HG03432 (cell line): ENCODE data around the gene ROBO1.
"Not testable (repeated sequence)": the region's sequence is repeated elsewhere in the genome, so short reads cannot be mapped to it uniquely, and the experiment has no call there.

ENCODE experiments used
- ATAC-seq: cut with Tn5 transposase; IDR thresholded peaks from one replicate; pipeline ENCODE4 v1.9.1; 2021; ENCODE audit warnings: mild to moderate bottlenecking, moderate library complexity; ENCODE audit not compliant: unreplicated experiment

ROBO1 gene

DNA sequence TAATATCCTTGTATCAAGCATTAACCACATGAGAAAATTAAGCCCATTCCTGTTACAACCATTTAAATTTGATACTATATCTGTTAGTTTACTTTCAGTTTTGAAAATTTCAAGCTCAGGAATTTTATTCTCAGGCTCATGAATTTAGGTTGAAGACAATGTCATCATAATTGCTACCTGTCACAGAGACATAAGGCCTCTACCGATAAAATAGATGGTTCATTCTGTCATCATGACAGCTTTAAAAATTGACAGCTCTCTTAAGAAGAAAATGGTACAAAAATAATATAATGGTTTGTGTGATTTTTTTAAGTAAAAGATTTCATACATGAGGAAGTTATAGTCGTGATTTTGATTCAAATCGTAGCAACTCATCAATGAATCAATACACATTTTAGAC lies 1003.2 kb downstream of the ROBO1 start:
- ATAC-seq: no peak

DNA sequence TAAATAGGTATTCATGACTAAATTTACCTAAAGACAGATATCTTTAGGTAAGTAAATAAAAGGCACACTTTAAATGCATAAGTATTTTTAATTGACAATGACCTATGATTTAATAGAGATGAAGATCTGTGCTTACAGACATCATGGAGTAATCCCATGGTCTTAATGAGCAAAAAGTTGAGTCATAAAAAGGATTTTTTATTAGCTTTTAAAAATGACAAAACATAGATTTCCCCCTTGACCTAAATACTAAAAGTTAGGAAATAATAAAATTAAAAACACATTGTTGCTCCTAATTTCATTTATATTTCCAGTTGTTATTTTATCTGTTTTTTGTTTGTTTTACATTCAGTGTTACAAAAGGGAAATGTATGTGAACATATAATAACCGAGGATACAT lies 1005.7 kb downstream of the ROBO1 start:
- ATAC-seq: no peak

DNA sequence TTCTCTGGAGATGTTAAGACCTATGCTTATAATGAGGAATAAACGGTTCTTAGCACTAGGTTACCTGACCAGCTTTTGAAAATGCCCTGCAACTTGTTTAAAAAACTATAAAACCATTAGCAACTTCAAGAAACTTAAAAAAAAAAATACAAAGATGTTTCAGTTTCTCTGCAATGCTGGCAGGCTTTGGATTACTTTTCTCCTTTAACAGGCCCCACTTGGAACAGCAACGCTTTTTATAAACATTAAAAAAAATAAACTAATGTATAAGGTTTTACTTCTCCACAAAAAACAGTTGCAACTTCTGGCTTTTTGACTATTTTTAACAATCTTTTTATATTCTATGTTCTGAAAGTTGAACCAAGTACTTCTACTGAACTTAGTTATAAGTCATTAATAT lies 1006.7 kb downstream of the ROBO1 start:
- no peak for ATAC-seq

DNA sequence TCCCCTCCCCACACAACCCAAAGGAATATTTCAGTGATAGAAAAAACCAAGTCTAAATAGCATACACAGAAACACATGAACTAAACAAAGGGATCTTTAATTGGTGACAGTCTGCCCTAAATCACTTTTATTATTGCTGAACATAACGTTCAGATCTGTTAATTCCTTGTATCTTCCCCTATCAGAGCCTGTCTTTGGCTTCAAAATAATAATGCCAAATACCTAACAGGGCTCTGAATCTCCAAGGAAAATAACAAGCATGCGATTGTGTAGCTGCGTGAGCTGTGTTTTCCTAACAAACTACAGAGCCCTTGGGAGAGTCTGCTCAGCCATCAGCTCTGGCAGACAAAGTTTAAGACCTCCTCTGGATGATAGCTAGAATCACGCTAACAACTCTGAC lies 1010.1 kb downstream of the ROBO1 start:
- ATAC-seq: no peak

DNA sequence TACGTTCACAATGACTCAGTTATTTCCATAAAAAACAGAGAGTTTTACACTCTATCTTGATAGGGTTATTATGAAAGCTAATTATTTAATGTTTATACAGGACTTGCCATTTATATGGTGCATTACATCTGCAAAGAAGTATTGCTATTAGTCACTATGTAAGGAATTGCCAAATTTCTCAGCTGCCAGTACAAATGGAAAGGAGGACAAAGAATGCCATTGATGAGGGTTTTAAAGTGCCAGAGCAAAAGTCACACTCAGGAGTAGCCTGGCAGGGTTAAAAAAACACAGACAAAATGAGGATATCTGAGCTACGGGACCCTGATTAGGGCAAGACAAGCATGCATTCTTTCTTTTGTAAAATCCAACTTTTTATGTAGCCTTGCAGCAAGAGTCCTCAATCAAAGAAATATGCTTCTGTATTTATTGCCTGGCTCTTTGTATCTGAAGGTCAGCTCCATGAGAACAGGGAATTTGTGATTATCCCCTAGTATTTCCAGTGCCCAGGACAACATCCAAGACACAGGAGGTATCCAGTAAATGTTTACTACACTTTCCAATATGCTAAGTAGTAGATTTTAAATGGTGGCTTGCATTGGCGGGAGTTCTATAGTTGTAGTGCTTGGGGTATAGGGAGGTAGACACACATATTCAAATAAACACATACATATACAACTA lies 1013.6 kb downstream of the ROBO1 start:
- ATAC-seq: no peak

DNA sequence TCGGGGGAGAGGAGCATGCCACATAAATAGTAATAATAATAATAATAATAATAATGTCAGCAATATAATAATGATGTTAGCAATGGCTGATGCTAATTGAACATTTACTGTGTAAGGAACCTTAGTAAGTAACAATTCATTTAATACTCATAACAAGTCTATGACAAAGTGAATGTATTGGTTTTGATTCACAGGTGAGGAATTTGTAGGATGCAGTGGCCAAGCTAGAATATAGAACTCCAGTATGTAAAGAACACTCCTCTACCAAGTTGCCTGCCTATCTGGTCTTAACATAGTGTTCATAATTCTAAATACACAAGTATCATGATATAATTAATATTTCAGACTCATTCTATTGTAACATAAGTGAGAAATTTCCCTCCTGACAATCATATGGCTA lies 1016.5 kb downstream of the ROBO1 start:
- no peak for ATAC-seq

DNA sequence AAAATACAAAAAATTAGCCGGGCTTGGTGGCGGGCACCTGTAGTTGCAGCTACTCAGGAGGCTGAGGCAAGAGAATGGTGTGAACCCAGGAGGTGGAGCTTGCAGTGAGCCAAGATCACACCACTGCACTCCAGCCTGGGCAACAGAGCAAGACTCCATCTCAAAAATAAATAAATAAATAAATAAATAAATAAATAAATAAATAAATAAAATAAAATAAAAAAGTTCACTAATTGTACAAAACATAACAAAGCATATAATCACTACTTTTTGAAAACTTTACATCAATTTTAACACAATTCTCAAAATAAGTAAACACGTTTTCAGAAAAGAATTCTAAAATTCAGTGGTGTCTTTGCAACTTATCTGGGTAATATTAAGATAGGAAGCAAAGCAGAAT lies 1017.5 kb downstream of the ROBO1 start:
- not testable (repeated sequence) for ATAC-seq

DNA sequence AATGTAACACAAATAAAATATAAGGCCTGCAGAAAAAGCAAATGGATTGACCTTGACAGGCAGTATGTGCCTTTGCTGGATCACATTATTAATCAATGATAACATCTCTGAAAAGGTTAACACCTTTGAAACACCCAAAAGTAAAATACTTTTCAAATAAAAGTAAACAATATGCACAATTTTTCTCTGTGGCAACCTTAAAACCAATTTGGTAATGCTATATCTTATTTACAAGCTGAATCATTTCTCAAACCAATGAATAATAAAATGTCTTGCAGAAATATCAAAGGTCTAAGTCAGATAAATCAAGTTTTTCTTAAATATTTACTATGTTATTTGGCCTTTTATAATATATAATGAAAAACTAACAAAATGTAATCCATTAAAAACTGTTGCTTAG lies 1018.7 kb downstream of the ROBO1 start:
- no peak for ATAC-seq

DNA sequence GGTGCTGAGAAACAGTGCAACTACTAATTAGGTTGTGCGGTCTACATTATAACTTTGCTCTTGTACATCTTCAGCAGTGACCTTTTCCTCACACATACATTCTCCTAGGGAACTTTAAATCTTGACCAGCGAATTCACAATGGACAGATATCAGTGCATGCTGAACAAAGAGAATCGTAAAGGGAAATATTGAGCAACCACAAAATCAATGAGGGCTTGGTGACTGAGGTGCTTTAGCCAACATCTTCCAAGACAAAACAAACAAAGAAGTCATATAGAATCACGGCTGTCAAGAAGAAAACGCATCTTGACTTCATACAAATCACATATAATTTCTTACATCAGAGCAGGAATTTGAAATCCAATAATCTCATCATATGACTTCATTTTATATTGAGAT lies 1022.0 kb downstream of the ROBO1 start:
- no peak for ATAC-seq

DNA sequence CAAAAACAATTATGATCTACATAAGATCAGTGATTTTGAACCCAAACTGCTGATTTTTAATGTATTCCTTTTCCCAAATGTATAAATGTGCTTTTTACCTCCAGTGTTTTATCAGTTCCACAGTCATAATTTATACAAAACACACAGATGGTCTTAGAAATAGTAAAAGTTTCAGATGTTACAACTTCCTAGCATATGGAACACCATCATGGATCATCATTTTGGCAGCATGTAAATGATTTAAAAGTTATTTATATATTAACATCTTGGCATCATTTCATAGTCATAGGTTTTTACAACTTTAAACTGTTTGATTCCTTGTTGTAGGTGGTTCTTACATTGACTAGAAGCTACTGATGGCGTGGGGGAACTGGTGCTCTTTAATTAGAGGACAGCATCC lies 1025.3 kb downstream of the ROBO1 start:
- no peak for ATAC-seq

DNA sequence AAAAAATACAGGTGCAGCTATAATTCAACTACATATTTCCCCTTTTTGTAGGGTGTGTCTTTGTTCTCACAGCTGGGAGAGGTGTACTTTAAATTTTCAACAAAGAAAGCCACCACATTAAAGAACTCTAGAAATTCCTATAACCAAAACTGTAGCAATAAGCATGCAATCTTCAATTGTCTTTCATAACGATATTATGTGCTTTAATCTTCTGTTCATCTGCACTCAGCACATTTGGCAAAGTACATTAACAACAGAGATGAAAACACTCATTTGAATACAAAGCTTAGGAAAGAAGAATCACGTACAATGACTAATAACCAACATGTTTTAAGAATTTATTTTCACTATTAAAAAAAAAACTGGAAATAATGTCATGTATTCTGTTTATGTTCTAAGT lies 1025.8 kb downstream of the ROBO1 start:
- ATAC-seq: no peak

DNA sequence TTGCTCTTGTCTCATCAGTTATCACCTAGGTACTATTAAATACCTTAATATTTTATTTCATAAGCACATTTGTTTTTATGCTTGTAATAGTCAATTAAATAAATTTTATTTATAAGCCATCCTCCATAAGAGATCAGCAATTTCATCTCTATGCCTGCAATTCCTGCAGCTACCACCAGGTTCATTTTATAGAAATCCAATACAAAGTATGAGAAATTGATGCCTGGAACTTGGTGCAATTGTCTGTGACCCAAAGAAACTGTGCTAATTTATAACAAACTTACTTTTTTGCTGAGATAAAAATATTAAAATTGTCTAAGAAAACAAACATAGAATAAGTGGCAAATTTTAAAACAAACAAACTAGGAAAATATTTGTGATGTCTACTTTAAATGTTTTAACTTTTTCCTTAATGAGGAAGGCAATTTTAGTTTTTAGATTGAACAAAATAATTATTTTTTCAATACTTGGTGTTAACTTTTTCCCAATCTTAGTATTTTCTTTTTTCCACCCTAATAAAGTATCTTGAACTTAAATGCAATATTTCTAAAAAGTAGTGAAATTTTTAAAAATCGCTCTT lies 1026.6 kb downstream of the ROBO1 start:
- no peak for ATAC-seq

DNA sequence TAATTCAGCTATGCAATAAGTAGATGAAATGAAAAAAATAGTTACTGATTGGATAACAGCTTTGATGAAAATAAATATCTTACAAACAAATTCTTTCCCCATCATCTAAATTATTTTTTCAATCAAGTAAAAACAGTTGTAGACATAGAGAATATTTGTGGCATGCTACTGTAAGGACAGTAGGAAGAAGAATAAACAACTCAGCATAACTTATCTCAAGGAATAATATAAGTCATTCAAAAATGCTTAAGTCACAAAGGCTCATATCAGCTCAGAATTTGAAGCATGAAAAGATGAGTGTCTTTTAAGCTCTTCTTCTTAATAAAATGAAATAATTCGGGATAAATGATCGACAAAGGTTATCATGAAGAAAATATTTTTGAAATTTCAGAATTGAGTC lies 1029.0 kb downstream of the ROBO1 start:
- ATAC-seq: no peak

DNA sequence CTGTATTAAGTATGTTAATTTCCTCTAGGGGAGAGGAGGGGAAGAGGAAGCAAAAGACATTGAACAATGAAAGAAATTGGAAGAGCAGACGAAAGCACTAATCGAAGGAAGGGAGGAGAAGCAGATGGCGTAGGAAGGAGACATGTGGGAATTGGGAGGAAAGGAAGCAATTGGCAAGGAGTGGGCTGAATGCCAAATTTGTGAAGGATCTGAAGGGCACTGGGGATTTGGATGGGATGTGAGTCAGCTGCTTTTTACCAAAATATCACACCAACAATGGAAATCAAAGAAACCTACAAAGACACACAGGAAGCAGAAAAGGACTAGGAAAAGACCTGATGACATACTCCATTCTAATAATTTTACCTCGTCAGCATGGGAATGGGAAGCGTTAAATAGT lies 1029.8 kb downstream of the ROBO1 start:
- no peak for ATAC-seq

DNA sequence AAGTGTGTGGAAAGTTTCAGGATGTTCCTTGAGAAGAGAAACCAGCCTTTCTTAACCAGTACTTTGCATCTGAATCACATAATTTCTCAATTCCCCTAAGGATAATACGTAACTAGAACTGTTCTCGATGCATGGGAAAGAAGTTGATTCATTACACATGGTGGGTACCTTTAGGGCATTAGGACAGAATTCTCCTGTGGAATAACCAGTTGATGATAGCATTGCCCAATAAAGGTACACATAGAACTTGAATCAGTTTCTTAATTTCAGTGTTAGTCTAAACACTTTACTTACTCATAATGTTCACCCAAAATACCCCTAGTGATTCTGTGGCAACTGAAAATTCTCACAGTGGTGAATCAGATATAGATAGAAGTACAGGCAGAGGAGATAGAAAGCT lies 1030.9 kb downstream of the ROBO1 start:
- ATAC-seq: peak; percentile 71

DNA sequence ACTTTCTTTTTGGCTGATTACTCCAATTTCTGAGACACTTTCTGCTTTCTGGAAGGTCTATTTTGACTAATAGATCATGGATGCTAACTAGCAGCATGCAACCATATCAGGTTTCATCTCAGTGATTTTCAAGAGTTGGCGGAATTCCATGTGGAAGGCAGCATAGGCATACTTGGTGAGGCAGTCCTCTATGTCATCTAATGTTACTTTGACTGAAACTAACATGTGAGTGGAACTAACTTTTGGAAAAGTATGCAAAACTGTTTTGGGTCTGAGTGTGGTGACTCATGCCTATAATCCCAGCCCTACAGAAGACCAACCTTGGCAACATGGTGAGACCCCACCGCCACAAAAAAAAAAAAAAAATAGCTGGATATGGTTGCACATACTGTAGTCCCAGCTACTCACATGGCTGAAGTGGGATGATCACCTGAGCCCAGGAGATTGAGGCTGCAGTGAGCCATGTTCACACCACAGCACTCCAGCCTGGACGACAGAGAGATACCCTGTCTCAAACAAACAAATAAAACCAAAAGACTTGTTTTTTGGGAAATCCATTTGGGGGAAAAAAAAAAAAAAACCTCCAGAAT lies 1033.7 kb downstream of the ROBO1 start:
- ATAC-seq: no peak

DNA sequence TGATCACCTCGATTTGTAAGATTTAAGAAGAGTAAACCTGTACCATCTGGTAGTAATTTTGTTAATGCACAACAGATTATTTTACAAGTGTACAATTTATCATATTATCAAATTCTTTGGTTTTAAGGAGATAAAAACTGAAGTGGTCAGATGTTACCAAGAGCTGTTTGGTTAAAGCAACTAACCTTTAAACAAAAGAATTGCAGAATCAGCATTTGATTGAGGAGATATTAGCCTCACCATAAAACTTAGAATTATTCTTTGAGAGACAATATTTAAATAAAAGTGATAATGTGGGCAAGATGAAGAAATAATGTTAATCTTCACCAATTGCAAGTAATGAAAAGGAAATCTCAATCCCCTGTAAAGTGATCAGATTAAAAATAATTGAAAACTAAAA lies 1034.9 kb downstream of the ROBO1 start:
- no peak for ATAC-seq

DNA sequence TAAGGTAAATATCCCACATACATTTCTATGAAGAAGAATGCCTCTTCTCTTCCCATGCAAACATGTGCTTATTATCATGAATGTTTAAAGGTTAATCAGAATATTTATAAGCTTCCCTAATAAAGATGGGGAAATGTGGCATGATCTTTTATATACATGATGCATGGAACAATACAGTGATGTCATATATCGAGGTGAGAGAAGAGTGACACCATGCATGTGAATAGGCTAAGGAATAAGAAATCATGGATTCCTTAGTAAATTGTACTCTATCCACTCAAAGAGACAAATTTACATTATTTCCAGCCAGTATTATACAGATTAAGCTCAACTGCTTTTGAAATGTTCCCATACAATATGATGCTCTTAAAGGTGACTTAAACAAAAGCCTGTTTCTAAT lies 1035.3 kb downstream of the ROBO1 start:
- no peak for ATAC-seq

DNA sequence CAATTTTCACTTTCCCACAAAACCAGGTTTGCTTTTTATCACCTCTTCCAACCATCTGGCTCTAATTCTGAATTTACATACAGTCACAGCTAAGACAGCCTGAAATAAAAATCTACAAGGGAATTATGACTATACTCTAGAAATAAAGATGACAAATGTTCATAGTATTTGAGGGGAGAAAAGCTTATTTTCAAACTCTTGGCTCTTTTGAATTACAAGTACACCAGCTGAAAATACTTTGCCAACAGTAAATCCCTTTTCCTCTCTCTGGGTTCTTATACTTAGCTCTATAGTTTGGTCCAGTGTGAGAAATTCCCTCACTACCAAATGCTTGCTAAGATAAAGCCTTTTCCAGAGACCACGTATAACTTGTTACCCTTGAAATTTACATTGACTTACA lies 1037.9 kb downstream of the ROBO1 start:
- no peak for ATAC-seq

DNA sequence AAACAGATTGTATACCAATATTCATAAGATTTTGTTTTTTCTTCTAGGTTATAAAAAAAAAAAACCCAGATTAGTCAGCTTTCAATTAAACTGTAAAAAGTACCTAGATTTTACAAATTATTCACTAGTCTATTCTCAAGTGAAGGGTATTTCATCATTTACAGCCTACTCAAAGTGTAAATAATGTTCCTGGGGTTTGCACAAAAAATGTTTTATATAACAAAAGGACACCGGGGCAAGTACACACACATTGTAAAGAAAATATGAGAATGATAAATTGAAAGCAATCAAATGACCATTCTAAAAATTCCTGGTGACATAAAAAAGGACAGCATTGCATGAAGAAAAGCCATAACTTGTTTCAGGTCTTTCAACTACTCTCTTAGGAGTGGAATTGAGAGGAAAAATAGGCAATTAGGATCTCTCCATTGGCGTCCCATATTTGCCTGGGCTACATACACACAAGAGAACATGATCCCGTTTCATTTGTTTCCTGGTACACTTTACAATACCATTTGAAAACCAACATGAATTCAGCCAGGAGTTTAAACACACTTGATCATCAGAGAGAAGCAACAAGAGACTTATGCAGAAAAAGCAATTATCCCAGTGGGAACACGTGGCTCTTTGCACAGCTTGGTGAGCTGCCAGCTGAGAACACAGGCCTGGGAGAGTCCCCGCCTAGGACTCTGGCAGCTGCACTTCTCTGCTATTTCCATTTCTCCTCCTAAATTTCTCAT lies 1039.2 kb downstream of the ROBO1 start:
- ATAC-seq: no peak

DNA sequence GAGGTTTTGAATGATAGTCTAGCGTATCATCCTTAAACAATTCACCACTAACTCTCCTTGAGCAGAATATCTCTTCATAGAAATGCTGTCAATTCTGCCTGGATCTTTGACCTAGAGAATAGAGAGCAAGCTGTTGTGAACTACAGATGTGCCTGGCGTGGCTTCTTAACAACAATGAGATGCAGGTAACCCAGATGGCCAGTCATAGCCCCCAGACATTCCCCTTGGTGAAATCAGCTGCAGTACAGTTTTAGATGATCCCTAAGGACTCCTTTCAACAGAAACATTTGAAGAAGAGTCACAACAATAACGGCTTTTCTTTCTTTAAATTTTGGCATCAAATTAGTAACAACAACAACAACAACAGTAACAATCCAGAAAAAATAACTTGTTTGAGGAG lies 1041.3 kb downstream of the ROBO1 start:
- no peak for ATAC-seq

DNA sequence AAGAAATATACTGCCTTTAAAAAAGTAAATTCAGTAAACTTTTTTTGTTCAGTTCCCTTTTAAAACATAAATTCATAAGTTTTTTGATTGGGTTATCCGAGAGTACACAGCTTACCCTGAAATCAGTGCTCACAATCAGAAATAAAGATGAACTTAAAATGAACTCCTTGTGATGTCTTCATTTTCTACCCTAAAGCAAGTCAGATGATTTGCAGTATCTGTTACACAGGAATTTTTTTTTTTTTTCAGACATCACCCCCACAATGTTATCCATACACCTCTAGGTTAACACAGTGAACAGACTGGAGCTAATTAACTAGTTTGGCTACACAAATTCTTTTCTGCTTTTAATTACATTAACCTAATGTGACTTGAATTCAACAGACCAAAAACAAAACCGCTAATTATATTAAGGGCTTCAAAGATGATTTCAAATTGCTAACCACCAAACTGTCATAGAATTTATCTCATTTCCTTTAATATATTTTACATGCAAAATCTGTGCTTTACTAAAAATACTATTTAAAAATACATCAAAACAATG lies 1042.0 kb downstream of the ROBO1 start:
- no peak for ATAC-seq
